ENCODE measurements around the gene ZBTB8A. TPM values are rescaled to one million over a fixed set of nuclear protein-coding genes. Genes with fewer than 3 reads are reported as not detected.

The ZBTB8A gene
- total and polyA plus RNA-seq, 2 of the 13 experiments (the other 11 are each of a cell fraction or from before 2014, with no cell fraction given): 1.3 to 3.7 TPM

GRCh38 chr1:32650752-32651460, 111.7 kb downstream of the ZBTB8A start, which contains the start of gene RBBP4 (continued):
- TF ChIP-seq, protein P1, sequence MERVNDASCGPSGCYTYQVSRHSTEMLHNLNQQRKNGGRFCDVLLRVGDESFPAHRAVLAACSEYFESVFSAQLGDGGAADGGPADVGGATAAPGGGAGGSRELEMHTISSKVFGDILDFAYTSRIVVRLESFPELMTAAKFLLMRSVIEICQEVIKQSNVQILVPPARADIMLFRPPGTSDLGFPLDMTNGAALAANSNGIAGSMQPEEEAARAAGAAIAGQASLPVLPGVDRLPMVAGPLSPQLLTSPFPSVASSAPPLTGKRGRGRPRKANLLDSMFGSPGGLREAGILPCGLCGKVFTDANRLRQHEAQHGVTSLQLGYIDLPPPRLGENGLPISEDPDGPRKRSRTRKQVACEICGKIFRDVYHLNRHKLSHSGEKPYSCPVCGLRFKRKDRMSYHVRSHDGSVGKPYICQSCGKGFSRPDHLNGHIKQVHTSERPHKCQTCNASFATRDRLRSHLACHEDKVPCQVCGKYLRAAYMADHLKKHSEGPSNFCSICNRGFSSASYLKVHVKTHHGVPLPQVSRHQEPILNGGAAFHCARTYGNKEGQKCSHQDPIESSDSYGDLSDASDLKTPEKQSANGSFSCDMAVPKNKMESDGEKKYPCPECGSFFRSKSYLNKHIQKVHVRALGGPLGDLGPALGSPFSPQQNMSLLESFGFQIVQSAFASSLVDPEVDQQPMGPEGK (CRISPR knock-in tag; IDR thresholded peaks at IDR 0.05): peak; percentile 98
- TF ChIP-seq, protein P2, sequence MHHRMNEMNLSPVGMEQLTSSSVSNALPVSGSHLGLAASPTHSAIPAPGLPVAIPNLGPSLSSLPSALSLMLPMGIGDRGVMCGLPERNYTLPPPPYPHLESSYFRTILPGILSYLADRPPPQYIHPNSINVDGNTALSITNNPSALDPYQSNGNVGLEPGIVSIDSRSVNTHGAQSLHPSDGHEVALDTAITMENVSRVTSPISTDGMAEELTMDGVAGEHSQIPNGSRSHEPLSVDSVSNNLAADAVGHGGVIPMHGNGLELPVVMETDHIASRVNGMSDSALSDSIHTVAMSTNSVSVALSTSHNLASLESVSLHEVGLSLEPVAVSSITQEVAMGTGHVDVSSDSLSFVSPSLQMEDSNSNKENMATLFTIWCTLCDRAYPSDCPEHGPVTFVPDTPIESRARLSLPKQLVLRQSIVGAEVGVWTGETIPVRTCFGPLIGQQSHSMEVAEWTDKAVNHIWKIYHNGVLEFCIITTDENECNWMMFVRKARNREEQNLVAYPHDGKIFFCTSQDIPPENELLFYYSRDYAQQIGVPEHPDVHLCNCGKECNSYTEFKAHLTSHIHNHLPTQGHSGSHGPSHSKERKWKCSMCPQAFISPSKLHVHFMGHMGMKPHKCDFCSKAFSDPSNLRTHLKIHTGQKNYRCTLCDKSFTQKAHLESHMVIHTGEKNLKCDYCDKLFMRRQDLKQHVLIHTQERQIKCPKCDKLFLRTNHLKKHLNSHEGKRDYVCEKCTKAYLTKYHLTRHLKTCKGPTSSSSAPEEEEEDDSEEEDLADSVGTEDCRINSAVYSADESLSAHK (CRISPR knock-in tag; IDR thresholded peaks at IDR 0.05; ENCODE audit: borderline replicate concordance): no peak
- TF ChIP-seq ZFP90 (CRISPR knock-in tag; IDR thresholded peaks at IDR 0.05; ENCODE audit: borderline replicate concordance): peak; percentile 83; the same call in 1 of the 2 replicates
- TF ChIP-seq NR3C1 (CRISPR knock-in tag; IDR thresholded peaks at IDR 0.05): no peak
- peak; percentile 42 for TF ChIP-seq CREM (IDR thresholded peaks at IDR 0.05)
- peak; percentile 26; the same call in 1 of the 2 replicates for TF ChIP-seq CREM (CRISPR knock-in tag; IDR thresholded peaks at IDR 0.05)
- 0 out of 2 replicates have a peak, but pooled peaks have one; percentile 35 for TF ChIP-seq GTF3A (CRISPR knock-in tag; conservative IDR thresholded peaks at IDR 0.05)
- TF ChIP-seq ZNF589 (CRISPR knock-in tag; conservative IDR thresholded peaks at IDR 0.05): peak; percentile 86; the same call in 1 of the 2 replicates
- TF ChIP-seq ERF (CRISPR knock-in tag; IDR thresholded peaks at IDR 0.05): peak; percentile 91
- no peak; the same call in 1 of the 2 replicates for TF ChIP-seq ELF1 (CRISPR knock-in tag; IDR thresholded peaks at IDR 0.05)
- peak; percentile 26 for TF ChIP-seq FOXO1 (CRISPR knock-in tag; IDR thresholded peaks at IDR 0.05)
- no peak for TF ChIP-seq ZNF577 (CRISPR knock-in tag; IDR thresholded peaks at IDR 0.05; ENCODE audit: borderline replicate concordance, low read depth)
- TF ChIP-seq ZNF768 (CRISPR knock-in tag; IDR thresholded peaks at IDR 0.05): no peak; the same call in 1 of the 2 replicates
- peak; percentile 22; the same call in 1 of the 2 replicates for TF ChIP-seq CEBPG (CRISPR knock-in tag; IDR thresholded peaks at IDR 0.05)
- TF ChIP-seq MLXIP (CRISPR knock-in tag; IDR thresholded peaks at IDR 0.05; ENCODE audit: borderline replicate concordance): peak; percentile 20; the same call in 1 of the 2 replicates
- no peak for TF ChIP-seq CEBPZ (IDR thresholded peaks at IDR 0.05; ENCODE audit: low read length)
- no peak for TF ChIP-seq NONO (IDR thresholded peaks at IDR 0.05)
- TF ChIP-seq NONO (CRISPR knock-in tag; conservative IDR thresholded peaks at IDR 0.05): peak; percentile 67
- 0 out of 2 replicates have a peak, but pooled peaks have one; percentile 19 for TF ChIP-seq ZBTB42 (CRISPR knock-in tag; IDR thresholded peaks at IDR 0.05)

Data from HepG2 (cell line).